ENCODE results near the gene CCL28. TPM values are rescaled to one million over a fixed set of nuclear protein-coding genes. Genes with fewer than 3 reads are reported as not detected.

Gene CCL28
- polyA plus RNA-seq, 2 of the 4 experiments (the other 2 are of a cell fraction) = 0.15 to 0.39 TPM

- TF ChIP-seq SMC3 (IDR thresholded peaks at IDR 0.05) (no peak), TFCP2L1 (CRISPR knock-in tag; IDR thresholded peaks at IDR 0.05) (no peak), POLR2AphosphoS2 (conservative IDR thresholded peaks at IDR 0.05; ENCODE audit: low read length) (no peak), ZFP36 (IDR thresholded peaks at IDR 0.05; ENCODE audit: borderline replicate concordance, partially characterized antibody) (no peak), TP53 (CRISPR knock-in tag; IDR thresholded peaks at IDR 0.05) (no peak), PHF8 (IDR thresholded peaks at IDR 0.05; ENCODE audit: borderline replicate concordance, low read depth) (no peak), BCL3 (IDR thresholded peaks at IDR 0.05) (no peak), FOXS1 (CRISPR knock-in tag; IDR thresholded peaks at IDR 0.05) (no peak), CBX2 (IDR thresholded peaks at IDR 0.05; ENCODE audit: borderline replicate concordance, low read depth) (no peak), KDM5A (IDR thresholded peaks at IDR 0.05) (no peak), ZSCAN20 (CRISPR knock-in tag; IDR thresholded peaks at IDR 0.05) (no peak), ATOH8 (CRISPR knock-in tag; IDR thresholded peaks at IDR 0.05; ENCODE audit: low read depth) (no peak), MYC (IDR thresholded peaks at IDR 0.05; ENCODE audit: borderline replicate concordance, low read length) (no peak)
- Histone ChIP-seq H3K9me3 (no peaks in the 10 kb centered on the region), H3K4me3 (no peak overlapping the region), H3K4me1 (0 out of 3 replicates have a peak, but pooled peaks cover 3% of the 10 kb centered on the region), H3K27ac (no peak overlapping the region), H3K4me2 (no peak overlapping the region)
- no peak for FAIRE-seq
- ATAC-seq = no peak
- CTCF ChIA-PET = interaction anchor here (1.0 to 3.9 kb wide), 3 partner anchors 11 to 72 kb away, joined by 4 to 16 read pairs (median 16); partner anchors contain the start of gene TMEM267
- WGBS (ENCODE audit: missing lambda C conversion rate) = 87% methylated on average over 1 of the region's 1 CpG
- DNase-seq (ENCODE audit: low read depth in 1 of 2, low spot score in 1 of 2) = no peak
- POLR2A ChIA-PET = interaction anchor here (2.9 kb wide), 1 partner anchor 71 kb away, joined by 21 read pairs; the partner anchor contains the start of gene TMEM267
Measured at GRCh38 chr5:43412644-43413043, 453 bp upstream of the CCL28 start.

GRCh38 chr5:43411495-43411894 lies 696 bp downstream of the CCL28 start:
- POLR2A ChIA-PET = interaction anchor here (2.9 kb wide), 1 partner anchor 72 kb away, joined by 21 read pairs; the partner anchor contains the start of gene TMEM267

GRCh38 chr5:43410414-43410813 lies 1.8 kb downstream of the CCL28 start:
- Histone ChIP-seq H3K27ac (no peak overlapping the region), H3K4me2 (no peak overlapping the region), H3K9me3 (no peaks in the 10 kb centered on the region), H3K4me3 (no peak overlapping the region), H3K4me1 (no peaks in the 10 kb centered on the region)
- no peak for FAIRE-seq
- WGBS (ENCODE audit: missing lambda C conversion rate) = 86% methylated on average over 7 of the region's 7 CpGs
- ChIA-PET POLR2A (interaction anchor here (2.9 kb wide), 1 partner anchor 73 kb away, joined by 21 read pairs; the partner anchor contains the start of gene TMEM267), CTCF (interaction anchor here (0.5 to 3.9 kb wide), 6 partner anchors 9 to 74 kb away, joined by 3 to 16 read pairs (median 6); partner anchors contain the start of gene TMEM267)
- TF ChIP-seq PHF8 (IDR thresholded peaks at IDR 0.05; ENCODE audit: borderline replicate concordance, low read depth) (no peak), ZFP36 (IDR thresholded peaks at IDR 0.05; ENCODE audit: borderline replicate concordance, partially characterized antibody) (no peak), FOXS1 (CRISPR knock-in tag; IDR thresholded peaks at IDR 0.05) (no peak), CHD4 (IDR thresholded peaks at IDR 0.05; ENCODE audit: borderline replicate concordance) (no peak), RARB (CRISPR knock-in tag; IDR thresholded peaks at IDR 0.05) (no peak), RAD21 (conservative IDR thresholded peaks at IDR 0.05 in 1 of 2, IDR thresholded peaks at IDR 0.05 in 1 of 2) (no peak), RFX5 (IDR thresholded peaks at IDR 0.05) (no peak), NFE2L2 (conservative IDR thresholded peaks at IDR 0.05; ENCODE audit: low read length) (no peak), ATOH8 (CRISPR knock-in tag; IDR thresholded peaks at IDR 0.05; ENCODE audit: low read depth) (no peak), EHF (CRISPR knock-in tag; IDR thresholded peaks at IDR 0.05) (no peak), NPAS2 (CRISPR knock-in tag; IDR thresholded peaks at IDR 0.05; ENCODE audit: borderline replicate concordance) (no peak), REST (IDR thresholded peaks at IDR 0.05) (no peak)
- no peak for ATAC-seq
- DNase-seq (ENCODE audit: low read depth in 1 of 2, low spot score in 1 of 2) = no peak

More at GRCh38 chr5:43411495-43411894, 696 bp downstream of the CCL28 start:
- Histone ChIP-seq H3K4me1 (0 out of 3 replicates have a peak, but pooled peaks cover 3% of the 10 kb centered on the region), H3K4me2 (no peak overlapping the region), H3K4me3 (no peak overlapping the region), H3K9me3 (no peaks in the 10 kb centered on the region), H3K27ac (no peak overlapping the region)
- FAIRE-seq (no peak), ATAC-seq (no peak), DNase-seq (ENCODE audit: low read depth in 1 of 2, low spot score in 1 of 2) (no peak)
- no peak for TF ChIP-seq KDM1A (IDR thresholded peaks at IDR 0.05; ENCODE audit: low read depth)
- no peak for TF ChIP-seq PHF8 (IDR thresholded peaks at IDR 0.05; ENCODE audit: borderline replicate concordance, low read depth)
- no peak for TF ChIP-seq ZSCAN20 (CRISPR knock-in tag; IDR thresholded peaks at IDR 0.05)
- TF ChIP-seq TFCP2L1 (CRISPR knock-in tag; IDR thresholded peaks at IDR 0.05) = no peak
- no peak for TF ChIP-seq ZFP36 (IDR thresholded peaks at IDR 0.05; ENCODE audit: borderline replicate concordance, partially characterized antibody)
- no peak for TF ChIP-seq ESRRA (IDR thresholded peaks at IDR 0.05; ENCODE audit: borderline replicate concordance, low read length)
- TF ChIP-seq KDM5A (IDR thresholded peaks at IDR 0.05) = no peak
- TF ChIP-seq TP53 (CRISPR knock-in tag; IDR thresholded peaks at IDR 0.05) = no peak
- no peak for TF ChIP-seq ZNF302 (CRISPR knock-in tag; IDR thresholded peaks at IDR 0.05)
- WGBS (ENCODE audit: missing lambda C conversion rate) = 52% methylated on average over 3 of the region's 3 CpGs
- CTCF ChIA-PET = interaction anchor here (0.9 to 3.9 kb wide), 5 partner anchors 8 to 73 kb away, joined by 3 to 16 read pairs (median 9); partner anchors contain the start of gene TMEM267
